HL-60 (cell line): Measurements from ENCODE around the gene NDUFB7.
A peak's percentile ranks its signal among the peaks of the same experiment; 100 is the strongest.

ENCODE experiments used
- CTCF ChIP-seq: IDR thresholded peaks from one replicate; pipeline ENCODE4 v1.5.1; 2011; ENCODE audit warnings: low read length, control low read depth, inconsistent platforms; ENCODE audit not compliant: insufficient read depth
- GABPA ChIP-seq: IDR thresholded peaks from 2 replicates; pipeline ENCODE4 v1.6.1; 2012; ENCODE audit warnings: low read depth
- POLR2AphosphoS5 ChIP-seq: IDR thresholded peaks from 2 replicates; pipeline ENCODE4 v1.6.1; 2012; ENCODE audit warnings: low read depth
- REST ChIP-seq: IDR thresholded peaks from 2 replicates; pipeline ENCODE4 v1.6.1; 2012; ENCODE audit warnings: low read depth; ENCODE audit not compliant: insufficient replicate concordance
- SPI1 ChIP-seq: IDR thresholded peaks from 2 replicates; pipeline ENCODE4 v1.6.1; 2012; ENCODE audit warnings: low read depth, mild to moderate bottlenecking, borderline replicate concordance

- TF ChIP-seq GABPA (no peak), CTCF (peak; percentile 85), POLR2AphosphoS5 (no peak), REST (no peak), SPI1 (no peak)
These were observed 15.1 kb downstream of the NDUFB7 start for GRCh38 chr19:14556662-14557188.
